OCI-LY7 (cell line): ENCODE measurements around the gene ACTR3. TPM values are rescaled to one million over a fixed set of nuclear protein-coding genes. Genes with fewer than 3 reads are reported as not detected.

Experiments used
- small RNA-seq: library from RNA; depleted of rRNA; stranded (forward); fragments of <200 nt; gene quantifications from one replicate; pipeline ENCODE3, GENCODE V24; 2014
- total RNA-seq, 2 experiments: library from RNA; depleted of rRNA in 1 of 2; stranded (reverse); fragments of >200 nt in 1 of 2; shearing (Covaris generic) in 1 of 2; gene quantifications; 2 replicates each; pipeline ENCODE4 v1.2.3, GENCODE V29; 2014 to 2022

ACTR3 gene
- total RNA-seq, 2 experiments from 2014 or later = 192 to 320 TPM

Small RNA genes within 50 kb of the gene (small RNA-seq; reads per million reads assigned to genes)
- gene RF00012 = not detected

Other genes with a start within 250 kb of the ACTR3 start
- 45.4 and 51.1 TPM in 2 replicates for gene SLC35F5, start 133.4 kb upstream of the ACTR3 start, total RNA-seq (2014; rRNA removed; shearing (Covaris generic))
- 56.3 and 58.8 TPM in 2 replicates for gene SLC35F5, start 133.4 kb upstream of the ACTR3 start, total RNA-seq (2022)